ENCODE results near the gene ZNF500. TPM values are rescaled to one million over a fixed set of nuclear protein-coding genes. Genes with fewer than 3 reads are reported as not detected.

Gene ZNF500
- total RNA-seq, 3 donors from 2014 or later: 8.2 to 17.0 (median 16.4) TPM

DNA sequence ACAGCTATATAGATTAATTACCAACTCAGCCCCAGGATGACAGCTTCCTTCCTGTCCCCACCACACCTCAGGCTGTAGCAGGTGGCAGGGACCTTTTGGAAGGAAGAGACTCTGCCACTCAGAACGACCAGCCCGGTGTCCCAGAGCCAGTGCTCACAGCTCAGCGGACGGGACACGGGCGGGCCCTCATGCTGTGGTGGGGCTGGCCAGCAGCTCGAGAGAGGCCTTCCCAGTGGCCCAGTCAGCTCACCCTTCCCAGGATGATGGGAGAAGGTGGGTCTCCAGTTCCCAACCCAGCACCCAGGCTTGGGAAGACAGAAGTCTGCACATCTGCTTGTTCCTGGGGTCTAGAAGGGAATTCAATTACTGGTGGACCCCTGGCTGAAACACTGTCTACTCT is 63.1 kb downstream of the ZNF500 start:
- intact Hi-C loops (cut with DNase I; ENCODE audit: low total_unique reads): no loop called here
- Histone ChIP-seq H3K4me3 (no peak overlapping the region), H3K9me3 (no peaks in the 10 kb centered on the region), H3K27ac (no peak overlapping the region), H3K27me3 (no peaks in the 10 kb centered on the region), H3K36me3 (no peaks in the 10 kb centered on the region), H3K4me1 (no peaks in the 10 kb centered on the region)
- DNase-seq (ENCODE audit: low spot score in 2 of 2): no peak
- TF ChIP-seq POLR2AphosphoS5 (IDR thresholded peaks at IDR 0.05): no peak
- no peak for TF ChIP-seq POLR2A (IDR thresholded peaks at IDR 0.05)

DNA sequence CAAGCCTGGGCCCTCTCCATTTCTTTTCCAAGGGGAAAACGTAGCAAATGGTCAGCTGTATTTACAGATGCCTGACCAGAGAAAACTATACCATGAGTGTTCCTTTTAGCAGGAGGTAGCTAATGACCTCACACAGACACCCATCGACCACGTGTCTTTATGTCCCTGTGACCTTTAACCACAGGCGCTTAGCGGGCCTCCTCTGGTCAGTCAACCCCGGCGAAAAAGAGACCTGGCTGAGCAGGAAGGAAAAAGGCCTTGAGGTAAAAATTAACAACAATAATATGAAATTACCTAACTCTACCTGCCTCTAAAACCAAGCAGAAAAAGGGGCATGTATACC is 64.5 kb downstream of the ZNF500 start:
- Histone ChIP-seq H3K36me3 (no peaks in the 10 kb centered on the region), H3K9me3 (no peaks in the 10 kb centered on the region), H3K27me3 (no peaks in the 10 kb centered on the region), H3K4me1 (no peaks in the 10 kb centered on the region), H3K27ac (no peak overlapping the region), H3K4me3 (no peak overlapping the region)
- no peak for DNase-seq (ENCODE audit: low spot score in 2 of 2)
- intact Hi-C loops (cut with DNase I; ENCODE audit: low total_unique reads): no loop called here
- TF ChIP-seq, protein P1, sequence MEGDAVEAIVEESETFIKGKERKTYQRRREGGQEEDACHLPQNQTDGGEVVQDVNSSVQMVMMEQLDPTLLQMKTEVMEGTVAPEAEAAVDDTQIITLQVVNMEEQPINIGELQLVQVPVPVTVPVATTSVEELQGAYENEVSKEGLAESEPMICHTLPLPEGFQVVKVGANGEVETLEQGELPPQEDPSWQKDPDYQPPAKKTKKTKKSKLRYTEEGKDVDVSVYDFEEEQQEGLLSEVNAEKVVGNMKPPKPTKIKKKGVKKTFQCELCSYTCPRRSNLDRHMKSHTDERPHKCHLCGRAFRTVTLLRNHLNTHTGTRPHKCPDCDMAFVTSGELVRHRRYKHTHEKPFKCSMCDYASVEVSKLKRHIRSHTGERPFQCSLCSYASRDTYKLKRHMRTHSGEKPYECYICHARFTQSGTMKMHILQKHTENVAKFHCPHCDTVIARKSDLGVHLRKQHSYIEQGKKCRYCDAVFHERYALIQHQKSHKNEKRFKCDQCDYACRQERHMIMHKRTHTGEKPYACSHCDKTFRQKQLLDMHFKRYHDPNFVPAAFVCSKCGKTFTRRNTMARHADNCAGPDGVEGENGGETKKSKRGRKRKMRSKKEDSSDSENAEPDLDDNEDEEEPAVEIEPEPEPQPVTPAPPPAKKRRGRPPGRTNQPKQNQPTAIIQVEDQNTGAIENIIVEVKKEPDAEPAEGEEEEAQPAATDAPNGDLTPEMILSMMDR (IDR thresholded peaks at IDR 0.05): no peak
- TF ChIP-seq POLR2AphosphoS5 (IDR thresholded peaks at IDR 0.05): no peak
- TF ChIP-seq POLR2A (IDR thresholded peaks at IDR 0.05): no peak

DNA sequence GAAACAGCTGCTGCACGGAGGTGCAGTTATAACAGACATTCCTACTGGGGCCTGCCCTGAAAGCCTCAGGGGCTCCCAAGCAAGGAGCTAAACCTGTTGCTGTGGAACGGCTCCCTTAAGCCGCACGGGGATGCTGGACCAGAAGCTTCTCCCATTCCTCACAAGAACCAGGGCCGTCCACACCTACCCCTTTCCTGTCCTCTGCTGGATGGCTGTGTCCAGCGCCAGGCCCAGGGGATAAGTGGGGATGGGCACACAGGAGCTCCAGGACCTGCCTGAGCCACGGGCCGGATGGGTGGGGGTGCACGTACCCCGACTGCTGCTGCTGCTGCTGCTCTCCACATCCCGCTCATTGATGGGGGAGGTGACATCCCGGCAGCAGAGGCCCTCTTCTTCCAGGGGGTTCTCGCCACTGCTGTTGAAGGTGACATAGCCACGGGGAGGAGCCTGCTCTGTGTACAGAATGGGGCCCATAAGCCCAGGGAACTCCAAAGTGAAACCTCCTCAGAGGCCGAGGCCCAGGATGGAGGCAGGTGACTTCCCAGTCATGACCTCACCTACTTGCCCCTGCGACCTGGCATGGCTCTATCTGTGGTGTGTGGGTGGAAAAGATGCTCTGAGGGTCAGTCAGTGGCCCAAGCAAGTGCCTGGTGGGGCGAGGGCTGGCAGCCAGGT is 65.0 kb downstream of the ZNF500 start:
- intact Hi-C loops (cut with DNase I; ENCODE audit: low total_unique reads): no loop called here
- TF ChIP-seq POLR2A (IDR thresholded peaks at IDR 0.05) (no peak), POLR2AphosphoS5 (IDR thresholded peaks at IDR 0.05) (no peak)
- TF ChIP-seq, protein P1 (IDR thresholded peaks at IDR 0.05): no peak
- Histone ChIP-seq H3K4me3 (no peak overlapping the region), H3K27me3 (no peaks in the 10 kb centered on the region), H3K27ac (no peak overlapping the region), H3K4me1 (no peaks in the 10 kb centered on the region), H3K9me3 (no peaks in the 10 kb centered on the region), H3K36me3 (no peaks in the 10 kb centered on the region)
- DNase-seq (ENCODE audit: low spot score in 2 of 2): no peak

DNA sequence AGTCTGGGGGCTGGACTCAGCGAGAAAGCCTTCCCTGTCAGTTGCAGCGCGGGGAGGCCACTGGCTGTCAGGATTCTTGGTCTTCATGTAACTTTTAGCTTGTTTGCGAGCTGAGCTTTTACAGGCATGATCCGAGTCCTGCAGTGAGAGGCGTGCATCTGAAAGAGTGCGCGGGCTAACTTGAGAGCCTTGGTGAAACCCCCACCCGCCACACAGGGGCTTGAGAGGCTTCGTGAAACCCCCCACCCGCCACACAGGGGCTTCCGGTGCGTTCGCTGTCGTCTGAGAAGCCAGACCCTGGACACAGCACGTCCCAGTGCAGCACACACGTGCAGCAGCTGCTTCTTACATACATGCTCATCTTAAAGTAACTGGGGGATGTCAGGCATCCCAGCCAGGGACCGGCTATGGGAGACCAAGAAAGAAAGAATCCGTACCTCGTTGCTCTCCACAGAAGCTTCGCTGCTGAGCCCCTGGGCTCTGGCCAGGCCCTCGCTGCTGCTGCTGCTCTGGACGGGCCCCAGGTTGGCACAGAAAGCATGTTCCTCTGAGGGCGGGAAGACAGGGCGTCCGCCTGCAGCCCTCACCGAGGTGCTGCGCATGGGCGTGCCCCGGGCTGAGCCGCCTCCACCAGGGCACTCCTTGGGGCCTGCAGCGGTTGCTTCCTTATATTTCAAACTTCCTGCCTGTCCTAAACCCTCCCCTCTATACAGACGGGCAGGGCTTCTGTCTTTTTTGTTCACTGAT is 65.8 kb downstream of the ZNF500 start:
- intact Hi-C loops (cut with DNase I; ENCODE audit: low total_unique reads): no loop called here
- Histone ChIP-seq H3K36me3 (no peaks in the 10 kb centered on the region), H3K4me3 (no peak overlapping the region), H3K27me3 (no peaks in the 10 kb centered on the region), H3K9me3 (no peaks in the 10 kb centered on the region), H3K4me1 (peaks cover 0 to under 1% of the 10 kb centered on the region in 2 donors), H3K27ac (no peak overlapping the region)
- no peak for TF ChIP-seq POLR2A (IDR thresholded peaks at IDR 0.05)
- TF ChIP-seq, protein P1 (IDR thresholded peaks at IDR 0.05): no peak
- TF ChIP-seq POLR2AphosphoS5 (IDR thresholded peaks at IDR 0.05): no peak
- DNase-seq (ENCODE audit: low spot score in 2 of 2): no peak

DNA sequence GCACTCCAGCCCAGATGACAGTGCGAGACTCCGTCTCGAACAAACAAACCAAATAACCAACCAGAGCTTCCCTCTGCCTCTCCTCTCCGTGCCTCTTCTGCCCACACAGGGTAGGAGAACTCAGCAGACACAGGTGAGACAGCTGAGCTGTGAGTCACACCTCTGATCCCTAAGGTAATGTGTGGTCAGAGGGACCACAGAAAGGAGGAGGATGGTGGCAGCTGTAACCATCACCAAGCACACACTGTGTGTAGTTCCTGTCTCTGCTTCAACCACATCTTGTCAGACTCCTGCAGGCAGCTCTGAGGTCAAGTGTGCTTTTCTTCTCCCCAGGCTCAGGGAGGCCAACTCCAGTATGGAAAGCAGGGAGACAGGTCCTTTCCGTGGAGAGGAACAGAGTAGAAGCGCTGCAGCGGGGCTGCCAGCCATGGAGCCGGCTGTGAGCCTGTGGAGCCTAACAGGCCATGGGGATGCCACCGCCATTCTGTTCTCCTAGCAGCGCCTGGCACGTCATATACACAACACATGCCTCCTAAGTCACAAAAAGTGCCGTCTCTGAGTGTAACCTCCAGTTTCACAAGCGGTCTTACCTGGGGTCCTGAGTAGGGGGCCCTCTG is 66.5 kb downstream of the ZNF500 start:
- intact Hi-C loops (cut with DNase I; ENCODE audit: low total_unique reads): no loop called here
- H3K27ac ChIP-seq: no peak overlapping the region
- H3K9me3 ChIP-seq: no peaks in the 10 kb centered on the region
- TF ChIP-seq POLR2AphosphoS5 (IDR thresholded peaks at IDR 0.05) (no peak), POLR2A (IDR thresholded peaks at IDR 0.05) (no peak)
- TF ChIP-seq, protein P1 (IDR thresholded peaks at IDR 0.05): no peak
- no peaks in the 10 kb centered on the region for H3K36me3 ChIP-seq
- H3K4me3 ChIP-seq: no peak overlapping the region
- no peak for DNase-seq (ENCODE audit: low spot score in 2 of 2)
- H3K4me1 ChIP-seq: peaks cover 1 to 7% of the 10 kb centered on the region in 2 donors
- H3K27me3 ChIP-seq: no peaks in the 10 kb centered on the region
